Esophagus muscularis mucosa (tissue), 4 donors: Measurements from ENCODE around the gene PTPRN2. TPM values are rescaled to one million over a fixed set of nuclear protein-coding genes. Genes with fewer than 3 reads are reported as not detected.
"Not testable (repeated sequence)": the region's sequence is repeated elsewhere in the genome, so short reads cannot be mapped to it uniquely, and the experiment has no call there.

Experiments
- DNase-seq: peaks from one replicate; pipeline ENCODE4 v3.0.0-alpha.2; 2017; ENCODE audit errors: extremely low spot score
- H3K27ac ChIP-seq, 4 donors: fragments of 200-600 bp; sonication (generic); replicated peaks in 1 of 4; 1 replicate in 3 of 4; 2 replicates in 1 of 4; pipeline ENCODE4 v1.5.1; 2016 to 2019; ENCODE audit warnings: mild to moderate bottlenecking in 1 of 4
- H3K27me3 ChIP-seq, 4 donors: fragments of 200-600 bp; sonication (generic); one replicate each; pipeline versions ENCODE4 v1.5.1 to v1.6.0; 2016 to 2019
- H3K36me3 ChIP-seq, 4 donors: fragments of 200-600 bp; sonication (generic); one replicate each; pipeline ENCODE4 v1.5.1; 2016 to 2019
- H3K4me1 ChIP-seq, 4 donors: fragments of 200-600 bp; sonication (generic); one replicate each; pipeline ENCODE4 v1.5.1; 2016 to 2019
- H3K4me3 ChIP-seq, 4 donors: fragments of 200-600 bp; sonication (generic); 1 replicate in 2 of 4; 2 replicates in 2 of 4; pipeline ENCODE4 v1.5.1; 2016 to 2019; ENCODE audit warnings: mild to moderate bottlenecking in 4 of 4, moderate library complexity in 1 of 4
- H3K9me3 ChIP-seq, 4 donors: fragments of 200-600 bp; sonication (generic); 1 replicate in 3 of 4; 2 replicates in 1 of 4; pipeline ENCODE4 v1.5.1; 2016 to 2019
- CTCF ChIP-seq, 3 experiments: fragments of 200-600 bp in 2 of 3; fragments of 450-650 bp in 1 of 3; sonication (generic) in 2 of 3; IDR thresholded peaks; one replicate each; pipeline ENCODE4 v1.5.1; 2017 to 2019; ENCODE audit warnings: antibody characterized with exemption in 3 of 3, mild to moderate bottlenecking in 2 of 3, moderate library complexity in 1 of 3
- EP300 ChIP-seq: sonication (generic); formaldehyde crosslinking; IDR thresholded peaks from one replicate; pipeline ENCODE4 v1.6.1; 2017; ENCODE audit warnings: antibody characterized with exemption
- POLR2A ChIP-seq: fragments of 450-650 bp; IDR thresholded peaks from one replicate; pipeline ENCODE4 v1.6.1; 2017; ENCODE audit warnings: antibody characterized with exemption, moderate library complexity, mild to moderate bottlenecking, low read depth
- POLR2AphosphoS5 ChIP-seq, 2 donors: sonication (generic); formaldehyde crosslinking; IDR thresholded peaks; one replicate each; pipeline ENCODE4 v1.6.1; 2017; ENCODE audit warnings: antibody characterized with exemption in 2 of 2
- WGBS: methylation state at CpG from one replicate; pipeline ENCODE4 v1.1.5; 2018; 5-methylcytosine and 5-hydroxymethylcytosine counted together
- intact Hi-C: fragments of 100-400 bp; cut with DNase I; formaldehyde crosslinking; loops from one replicate; pipeline ENCODE4 v1.15.1; 2023
- small RNA-seq, 3 donors: library from RNA; depleted of rRNA; stranded (forward); fragments of <200 nt; gene quantifications; one replicate each; pipeline ENCODE3, GENCODE V24; 2016
- total RNA-seq, 4 donors: library from RNA; depleted of rRNA; stranded (reverse); fragments of >200 nt; gene quantifications; one replicate each; pipeline versions ENCODE4 v1.1.0 to v1.2.1, GENCODE V29; 2016

PTPRN2 gene
- total RNA-seq, 4 donors from 2014 or later: 2.1 to 3.1 (median 3.1) TPM

- H3K27me3 ChIP-seq: peaks cover 0 to 19% (median 0%) of the 10 kb centered on the region in 4 donors
- H3K4me1 ChIP-seq: no peaks in the 10 kb centered on the region
- no peaks in the 10 kb centered on the region for H3K36me3 ChIP-seq
- WGBS: 61% methylated on average over 5 of the region's 5 CpGs
- no peak for DNase-seq
- no peak overlapping the region for H3K4me3 ChIP-seq
- intact Hi-C loops: no loop called here
- H3K9me3 ChIP-seq: peaks cover 0 to 14% (median 0%) of the 10 kb centered on the region in 4 donors
- no peak overlapping the region for H3K27ac ChIP-seq
- TF ChIP-seq POLR2AphosphoS5 (IDR thresholded peaks at IDR 0.05): no peak
- no peak for TF ChIP-seq POLR2A
- no peak for TF ChIP-seq CTCF (IDR thresholded peaks at IDR 0.05)
- TF ChIP-seq EP300: no peak
Measured at GRCh38 chr7:157493017-157493416, 1094.6 kb downstream of the PTPRN2 start.

DNA sequence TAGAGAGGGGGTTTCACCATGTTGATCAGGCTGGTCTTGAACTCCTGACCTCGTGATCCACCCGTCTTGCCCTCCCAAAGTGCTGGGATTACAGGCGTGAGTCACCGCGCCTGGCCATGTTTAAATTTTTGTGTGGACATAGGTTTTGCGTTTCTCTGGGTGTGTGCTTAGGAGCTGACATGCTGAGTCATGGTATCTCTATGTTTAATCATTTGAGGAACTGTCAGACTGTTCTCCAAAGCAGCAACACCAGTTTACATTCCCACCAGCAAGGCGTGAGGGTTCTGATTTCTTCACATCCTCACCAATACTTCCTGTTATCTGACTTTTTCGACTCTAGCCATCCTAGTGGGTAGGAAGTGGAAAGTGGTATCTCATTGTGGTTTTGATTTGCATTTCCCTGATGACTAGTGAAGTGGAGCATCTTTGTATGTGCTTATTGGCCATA lies 1097.1 kb downstream of the PTPRN2 start:
- Histone ChIP-seq H3K27ac (no peak overlapping the region), H3K4me1 (no peaks in the 10 kb centered on the region), H3K27me3 (peaks cover 0 to 17% (median 0%) of the 10 kb centered on the region in 4 donors), H3K9me3 (peaks cover 0 to 14% (median 0%) of the 10 kb centered on the region in 4 donors), H3K36me3 (no peaks in the 10 kb centered on the region), H3K4me3 (no peak overlapping the region)
- DNase-seq: no peak
- intact Hi-C loops: no loop called here
- WGBS: 80% methylated on average over 8 of the region's 8 CpGs
- TF ChIP-seq CTCF (IDR thresholded peaks at IDR 0.05): no peak
- no peak for TF ChIP-seq EP300
- TF ChIP-seq POLR2A: no peak
- no peak for TF ChIP-seq POLR2AphosphoS5 (IDR thresholded peaks at IDR 0.05)

- H3K4me1 ChIP-seq, H3K36me3 ChIP-seq, H3K4me3 ChIP-seq, DNase-seq, intact Hi-C loops, H3K27ac ChIP-seq: not testable (repeated sequence)
- Histone ChIP-seq H3K27me3 (peaks cover 0 to 22% (median 0%) of the 10 kb centered on the region in 4 donors), H3K9me3 (peaks cover 0 to 14% (median 0%) of the 10 kb centered on the region in 4 donors)
- 77% methylated on average over 3 of the region's 3 CpGs for whole genome bisulfite sequencing
Measured at GRCh38 chr7:157489870-157490269, 1097.8 kb downstream of the PTPRN2 start.

Small RNAs within 50 kb of the gene (small RNA-seq; reads per million reads assigned to genes)
- gene MIR153-2 (0 reads per million in 3 donors), gene MIR5707 (0 reads per million in 3 donors), gene MIR595 (0 reads per million in 3 donors), gene THAP5P1 (0 reads per million in 3 donors)

Other genes starting within 250 kb of the PTPRN2 start
- 1 to 10 TPM; 4.2 to 6.2 (median 4.4) TPM for gene NCAPG2, start 117.0 kb upstream of the PTPRN2 start, total RNA-seq
- gene ESYT2, start 241.7 kb upstream of the PTPRN2 start, total RNA-seq: 100 to 1,000 TPM; 166 to 235 (median 202) TPM